ENCODE measurements around the gene PI4K2A.
"Not testable (repeated sequence)": the region's sequence is repeated elsewhere in the genome, so short reads cannot be mapped to it uniquely, and the experiment has no call there.

Gene PI4K2A

DNA sequence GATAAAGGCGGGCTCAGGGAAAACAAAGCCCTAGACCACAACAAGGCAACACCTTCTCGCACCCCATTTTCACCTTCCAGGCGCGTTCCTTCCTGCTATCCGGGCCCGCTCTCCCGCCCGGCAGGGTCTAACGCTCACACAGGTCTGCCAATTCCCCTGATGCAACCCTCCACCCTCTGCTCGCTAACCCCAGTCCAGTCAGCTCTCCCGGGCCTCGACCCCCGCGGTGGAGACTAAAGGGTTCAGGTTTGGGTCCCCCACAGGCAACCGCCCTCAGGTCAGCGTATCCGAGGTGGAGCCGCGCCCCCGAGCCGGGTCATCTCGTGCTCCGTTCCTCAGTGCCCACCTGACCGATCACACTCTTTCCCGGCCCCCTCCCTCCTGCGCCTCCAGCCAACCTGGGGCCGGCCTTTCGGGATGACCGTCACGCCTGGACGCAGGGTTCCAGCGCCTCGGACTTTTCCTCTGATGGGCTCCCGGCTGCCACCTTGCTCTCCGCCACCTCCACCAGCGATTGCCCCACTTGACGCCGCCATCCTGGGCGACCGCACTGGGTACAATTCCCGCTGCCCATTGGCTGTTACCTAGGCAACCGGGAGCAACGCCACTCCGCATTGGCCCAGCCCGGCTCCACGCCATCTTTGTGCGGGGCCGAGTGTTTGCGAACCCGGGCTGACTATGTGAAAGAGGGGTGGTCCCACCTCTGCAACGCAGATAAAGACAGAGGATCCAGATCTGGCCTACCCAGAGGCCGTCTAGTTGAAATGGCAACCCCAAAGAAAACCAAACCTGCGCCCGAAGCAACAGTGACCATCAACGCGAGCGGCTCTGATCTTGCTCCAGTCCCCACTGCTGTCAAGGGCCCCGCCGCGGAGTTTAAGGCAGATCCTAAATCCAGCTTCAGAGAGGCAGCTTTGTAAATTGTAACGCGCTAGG lies 7.3 kb upstream of the PI4K2A start, which contains the start of gene MORN4:
TSS of gene MORN4 (minus strand) at position 552 of the 936 bp plus-strand sequence. CDS start 13,847 bp downstream, outside the sequence.
- DNase-seq = peak; percentile 75

DNA sequence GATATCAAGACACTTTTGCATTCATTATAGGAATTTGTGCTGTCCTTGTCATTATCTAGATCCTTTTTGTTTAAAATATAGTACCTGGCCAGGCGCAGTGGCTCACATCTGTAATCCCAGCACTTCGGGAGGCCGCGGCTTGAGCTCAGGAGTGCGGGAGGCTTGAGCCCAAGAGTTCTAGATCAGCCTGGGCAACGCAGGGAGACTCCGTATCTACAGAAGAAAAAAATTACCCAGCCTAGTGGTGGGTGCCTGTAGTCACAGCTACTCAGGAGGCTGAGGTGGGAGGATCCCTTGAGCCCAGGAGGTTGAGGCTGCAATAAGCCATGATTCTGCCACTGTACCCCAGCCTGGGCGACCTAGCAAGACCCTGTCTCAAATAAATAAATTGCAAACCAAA lies 6.5 kb upstream of the PI4K2A start:
- DNase-seq = no peak

DNA sequence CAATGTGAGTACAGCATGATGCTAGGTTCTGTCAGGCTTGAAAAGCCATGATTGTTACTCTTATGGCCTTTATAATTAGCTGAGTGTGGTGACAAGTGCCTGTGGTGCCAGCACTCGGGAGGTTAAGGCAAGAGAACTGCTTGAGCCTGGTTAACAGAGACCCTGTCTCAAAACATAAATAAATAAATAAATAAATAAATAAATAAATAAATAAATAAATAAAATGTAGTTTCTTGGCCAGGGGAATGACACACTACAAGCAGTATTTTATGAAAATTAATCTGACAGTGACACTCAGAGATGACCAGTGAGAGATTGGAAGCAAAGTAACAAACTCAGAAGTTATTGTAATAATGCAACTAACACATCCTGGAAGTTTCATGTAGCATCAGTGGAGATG lies 4.9 kb upstream of the PI4K2A start:
- DNase-seq = no peak

DNA sequence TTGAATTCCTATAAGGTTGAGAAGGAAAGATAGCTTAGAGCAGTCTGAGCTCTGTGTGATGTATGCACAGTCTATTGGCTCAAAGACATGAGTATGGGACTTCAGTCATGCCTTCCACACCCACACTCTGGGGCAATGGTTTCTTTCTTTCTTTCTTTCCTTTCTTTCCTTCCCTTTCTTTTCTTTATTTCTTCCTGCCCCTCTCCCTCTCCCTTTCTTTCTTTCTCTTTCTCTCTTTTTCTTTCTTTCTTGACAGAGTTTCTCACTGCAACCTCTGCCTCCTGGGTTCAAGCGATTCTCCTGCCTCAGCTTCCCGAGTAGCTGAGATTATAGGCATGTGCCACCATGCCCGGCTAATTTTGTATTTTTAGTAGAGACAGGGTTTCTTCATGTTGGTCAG lies 1.4 kb upstream of the PI4K2A start:
- DNase-seq = not testable (repeated sequence)

DNA sequence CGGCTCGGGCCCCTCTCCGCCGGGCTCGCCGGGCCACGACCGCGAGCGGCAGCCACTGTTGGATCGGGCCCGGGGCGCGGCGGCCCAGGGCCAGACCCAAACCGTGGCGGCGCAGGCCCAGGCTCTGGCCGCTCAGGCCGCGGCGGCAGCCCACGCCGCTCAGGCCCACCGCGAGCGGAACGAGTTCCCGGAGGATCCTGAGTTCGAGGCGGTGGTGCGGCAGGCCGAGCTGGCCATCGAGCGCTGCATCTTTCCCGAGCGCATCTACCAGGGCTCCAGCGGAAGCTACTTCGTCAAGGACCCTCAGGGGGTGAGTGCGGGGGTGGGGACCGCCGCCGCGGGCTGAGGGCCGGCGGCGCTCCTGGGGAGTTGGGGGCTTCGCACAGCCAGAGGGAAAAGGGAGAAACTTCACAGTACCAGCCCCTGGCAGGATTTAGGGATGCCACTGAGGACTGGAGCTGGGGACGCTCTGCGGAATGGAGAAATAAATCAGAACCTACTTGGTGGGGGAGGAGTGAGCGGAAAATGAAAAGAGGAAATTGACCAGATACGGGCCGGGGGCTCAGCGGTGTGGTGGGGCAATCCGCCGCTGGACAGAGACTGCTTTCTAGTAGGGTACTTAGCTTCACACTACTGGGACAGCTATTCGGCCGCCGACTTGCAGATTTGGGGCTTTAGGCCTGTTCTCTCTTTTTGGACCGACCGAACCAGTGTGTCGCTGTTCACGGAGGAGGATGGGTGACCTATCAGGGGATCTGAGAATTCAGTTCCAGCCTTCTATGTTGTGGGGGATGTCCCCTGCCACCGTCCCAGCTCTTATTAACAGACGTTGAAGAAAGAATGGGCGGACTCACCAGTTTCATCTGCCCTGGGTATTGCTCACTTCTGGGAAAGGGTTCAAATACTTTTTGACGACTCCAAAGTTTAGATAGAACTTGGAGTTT lies 669 bp downstream of the PI4K2A start:
- DNase-seq = no peak

DNA sequence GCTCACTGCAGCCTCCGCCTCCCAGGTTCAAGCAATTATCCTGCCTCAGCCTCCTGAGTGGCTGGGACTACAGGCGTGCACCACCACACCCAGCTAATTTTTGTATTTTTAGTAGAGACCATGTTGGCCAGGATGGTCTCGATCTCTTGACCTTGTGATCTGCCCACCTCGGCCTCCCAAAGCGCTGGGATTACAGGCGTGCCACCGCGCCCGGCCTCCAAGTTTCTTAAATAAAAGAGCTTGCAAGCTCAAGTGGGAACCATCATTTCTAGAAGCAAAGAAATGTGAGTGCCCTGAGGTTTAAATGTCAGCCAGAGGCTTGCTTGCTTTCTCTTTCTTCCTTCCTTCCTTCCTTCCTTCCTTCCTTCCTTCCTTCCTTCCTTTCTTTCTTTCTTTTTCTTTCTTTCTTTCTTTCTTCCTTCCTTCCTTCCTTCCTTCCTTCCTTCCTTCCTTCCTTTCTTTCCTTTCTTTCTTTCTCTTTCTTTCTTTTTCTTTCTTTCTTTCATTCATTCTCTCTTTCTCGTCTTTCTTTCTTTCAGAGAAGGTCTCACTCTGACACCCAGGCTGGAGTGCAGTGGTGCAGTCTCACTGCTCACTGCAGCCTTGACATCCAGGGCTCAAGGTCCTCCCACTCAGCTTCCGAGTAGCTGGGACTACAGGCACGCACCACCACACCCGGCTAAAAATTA lies 2.1 kb downstream of the PI4K2A start:
- DNase-seq = not testable (repeated sequence)

DNA sequence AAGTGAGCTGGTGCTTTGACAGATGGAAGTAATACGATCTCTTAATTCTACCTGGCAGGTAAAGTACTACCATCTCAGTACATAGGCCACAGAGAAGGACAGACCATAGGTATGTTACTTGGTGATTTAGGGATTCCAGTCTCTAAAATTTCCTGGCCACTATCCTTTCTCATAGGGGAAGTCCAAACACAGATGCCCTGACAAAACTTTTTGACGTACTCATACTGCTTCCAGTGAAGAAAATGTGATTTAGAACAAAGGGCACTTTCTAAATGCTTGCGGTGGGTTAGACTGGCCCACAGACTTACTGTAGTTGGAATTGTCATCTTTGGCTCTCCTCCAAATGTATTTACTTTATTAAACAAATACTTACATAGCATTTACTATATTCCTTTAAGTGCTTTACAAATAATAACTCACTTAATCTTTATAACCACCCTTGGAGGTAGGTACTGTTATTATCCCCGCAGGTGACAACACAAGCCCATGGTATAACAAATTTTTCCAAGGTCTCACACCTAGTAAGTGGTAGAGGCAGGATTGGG lies 3.0 kb downstream of the PI4K2A start:
- DNase-seq = no peak

DNA sequence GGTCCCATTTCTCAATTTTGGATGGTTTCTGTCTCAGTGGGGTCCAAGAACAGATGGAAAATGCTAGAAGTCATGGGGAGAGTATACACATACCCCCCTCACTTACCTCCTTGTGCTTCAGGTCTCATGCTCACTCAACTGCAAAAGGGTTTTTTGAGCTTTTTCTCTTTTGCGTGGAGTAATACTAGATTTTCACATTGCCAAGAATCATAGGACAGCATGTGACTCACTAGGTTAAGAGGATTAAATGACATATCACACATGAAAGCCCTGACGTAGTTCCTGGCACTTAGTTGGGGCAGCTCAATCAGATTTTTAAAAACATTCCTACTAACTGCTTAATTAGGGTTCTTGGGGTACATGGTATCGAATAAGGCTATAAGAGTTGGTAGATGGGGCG lies 4.5 kb downstream of the PI4K2A start:
- DNase-seq = no peak

DNA sequence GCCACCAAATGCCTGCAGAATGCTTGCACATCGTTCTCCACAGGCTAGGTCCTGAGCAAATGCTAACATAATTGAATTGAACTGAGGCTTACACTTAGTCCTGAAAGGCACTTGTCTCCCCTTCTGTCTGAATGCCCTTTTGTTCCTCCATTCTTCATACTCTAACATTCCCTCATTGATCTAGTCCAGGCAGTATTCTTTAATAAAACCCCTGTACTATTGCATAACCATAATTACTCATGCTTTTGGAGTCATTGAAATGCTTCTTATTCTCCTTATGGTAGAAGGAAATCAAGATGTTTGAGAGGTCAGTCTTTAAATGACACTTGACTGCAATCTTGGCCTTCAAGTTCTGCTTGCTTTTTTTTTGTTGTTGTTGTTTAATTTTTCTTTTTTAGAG lies 7.1 kb downstream of the PI4K2A start:
- no peak for DNase-seq

DNA sequence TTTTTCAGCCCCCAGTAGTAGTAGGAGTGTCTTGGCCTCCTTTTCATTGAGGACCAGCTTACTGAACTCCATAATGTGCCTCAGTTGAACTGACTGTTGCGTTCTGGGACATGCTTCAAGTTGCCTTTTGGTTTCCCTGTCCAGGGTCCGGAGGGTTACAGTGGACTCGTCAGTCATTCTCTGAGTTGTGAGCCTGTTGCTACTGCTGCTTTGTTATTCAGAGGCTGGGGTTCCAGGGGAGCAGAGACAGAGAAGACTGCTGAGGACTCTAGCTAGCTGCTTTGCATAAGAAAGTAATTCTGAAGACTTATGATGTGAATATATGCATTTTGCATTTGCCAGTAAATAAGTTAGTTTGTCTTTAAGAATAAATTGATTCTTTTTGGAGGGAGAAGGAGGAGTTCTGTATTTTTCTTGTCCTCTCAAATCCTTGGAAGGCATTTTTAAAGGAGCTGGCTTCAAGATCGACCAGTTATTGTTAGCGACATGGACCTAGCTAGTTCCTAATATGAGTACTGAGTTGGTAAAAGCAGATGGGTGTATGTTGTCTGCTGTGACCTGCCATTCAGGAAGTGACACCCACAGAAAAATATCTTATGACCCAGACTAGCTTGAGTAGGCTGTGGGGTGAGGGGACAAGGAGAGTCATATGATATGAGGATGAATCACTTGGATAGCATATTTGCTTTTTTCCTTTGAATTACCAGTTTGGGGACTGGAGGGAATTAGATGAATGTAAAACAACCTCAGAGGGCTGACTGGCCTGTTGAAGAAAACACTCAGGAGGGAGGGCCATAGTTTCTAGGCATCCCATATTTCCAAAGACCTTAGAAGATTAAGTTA lies 8.3 kb downstream of the PI4K2A start:
- no peak for DNase-seq

DNA sequence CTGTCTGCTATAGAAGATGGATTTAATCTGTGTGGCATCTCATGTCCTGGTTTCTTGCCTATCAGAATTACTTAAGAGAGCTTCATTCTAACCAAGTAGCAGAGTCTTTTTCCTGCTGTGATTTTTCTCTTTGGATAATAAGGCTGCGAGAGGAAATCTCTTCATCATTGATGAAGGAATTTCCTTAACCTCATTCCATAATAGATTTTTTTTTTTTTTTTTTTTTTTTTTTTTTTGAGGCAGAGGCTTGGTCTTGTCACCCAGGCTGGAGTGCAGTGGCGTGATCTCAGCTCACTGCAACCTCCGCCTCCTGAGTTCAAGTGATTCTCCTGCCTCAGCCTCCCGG lies 8.9 kb downstream of the PI4K2A start:
- DNase-seq = not testable (repeated sequence)

DNA sequence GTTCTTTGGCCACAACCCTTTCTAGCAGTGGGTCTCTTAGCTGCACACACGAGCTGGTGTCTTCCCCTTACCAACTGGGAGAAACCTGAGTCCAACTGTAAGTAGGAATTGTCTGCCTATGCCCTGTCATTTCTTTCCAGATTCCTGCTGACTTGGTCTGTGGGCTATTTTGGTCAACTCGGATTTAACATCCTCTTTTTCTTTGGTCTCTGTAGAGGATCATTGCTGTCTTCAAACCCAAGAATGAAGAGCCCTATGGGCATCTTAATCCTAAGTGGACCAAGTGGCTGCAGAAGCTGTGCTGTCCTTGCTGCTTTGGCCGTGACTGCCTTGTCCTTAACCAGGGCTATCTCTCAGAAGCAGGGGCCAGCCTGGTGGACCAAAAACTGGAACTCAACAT lies 10.3 kb downstream of the PI4K2A start:
- DNase-seq = no peak

DNA sequence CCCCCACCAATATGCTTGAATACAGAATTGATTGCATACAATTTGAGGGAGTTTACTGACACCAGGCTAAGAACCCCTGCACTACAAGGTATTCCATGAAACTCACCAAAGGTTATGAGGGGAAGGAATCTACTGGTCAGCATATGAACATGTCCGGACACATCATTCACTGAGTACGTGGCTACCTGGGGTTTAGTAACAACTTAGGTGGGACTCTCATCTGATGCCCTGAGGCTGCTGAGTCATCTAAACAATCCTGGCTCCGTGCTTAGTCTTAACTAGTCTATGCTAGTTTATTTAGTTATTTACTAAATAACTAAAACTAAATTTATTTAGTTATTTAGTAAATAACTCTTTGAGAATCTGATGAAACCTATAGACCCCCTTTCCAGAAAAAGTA lies 11.3 kb downstream of the PI4K2A start:
- no peak for DNase-seq

DNA sequence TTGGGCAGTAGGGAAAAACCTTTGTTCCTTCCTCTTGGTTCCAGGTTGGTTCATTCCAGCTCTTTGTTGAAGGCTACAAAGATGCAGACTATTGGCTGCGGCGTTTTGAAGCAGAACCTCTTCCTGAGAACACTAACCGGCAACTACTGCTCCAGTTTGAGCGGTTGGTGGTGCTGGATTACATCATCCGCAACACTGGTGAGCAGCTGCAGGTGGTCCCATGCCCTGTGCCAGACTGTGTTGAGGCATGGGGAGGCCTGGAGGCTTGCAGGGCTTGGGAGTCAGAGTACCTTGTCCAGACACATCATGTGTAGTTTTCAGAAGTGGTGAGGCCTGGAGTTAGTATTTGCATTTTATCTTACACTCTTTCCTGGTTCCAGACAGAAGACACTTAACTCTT lies 16.3 kb downstream of the PI4K2A start:
- DNase-seq = no peak

DNA sequence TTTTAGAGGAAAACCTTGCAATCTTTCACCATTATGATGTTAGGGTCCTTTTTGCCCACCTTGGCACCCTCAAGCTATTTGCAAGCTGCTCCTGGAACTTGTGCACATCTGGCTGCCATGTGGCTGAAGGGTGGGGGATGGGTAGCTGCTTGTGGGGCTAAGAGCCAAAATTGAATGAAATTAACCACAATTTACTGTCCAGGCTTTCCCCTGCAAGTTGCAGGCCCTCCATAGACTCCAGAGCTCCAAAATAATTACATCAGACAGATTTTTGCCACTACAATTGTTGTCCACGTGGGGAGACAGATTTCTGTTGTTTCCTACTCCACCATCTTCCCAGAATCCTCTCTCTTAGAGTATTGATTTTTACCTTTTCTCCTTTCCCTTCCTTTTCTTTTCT lies 19.1 kb downstream of the PI4K2A start:
- no peak for DNase-seq

DNA sequence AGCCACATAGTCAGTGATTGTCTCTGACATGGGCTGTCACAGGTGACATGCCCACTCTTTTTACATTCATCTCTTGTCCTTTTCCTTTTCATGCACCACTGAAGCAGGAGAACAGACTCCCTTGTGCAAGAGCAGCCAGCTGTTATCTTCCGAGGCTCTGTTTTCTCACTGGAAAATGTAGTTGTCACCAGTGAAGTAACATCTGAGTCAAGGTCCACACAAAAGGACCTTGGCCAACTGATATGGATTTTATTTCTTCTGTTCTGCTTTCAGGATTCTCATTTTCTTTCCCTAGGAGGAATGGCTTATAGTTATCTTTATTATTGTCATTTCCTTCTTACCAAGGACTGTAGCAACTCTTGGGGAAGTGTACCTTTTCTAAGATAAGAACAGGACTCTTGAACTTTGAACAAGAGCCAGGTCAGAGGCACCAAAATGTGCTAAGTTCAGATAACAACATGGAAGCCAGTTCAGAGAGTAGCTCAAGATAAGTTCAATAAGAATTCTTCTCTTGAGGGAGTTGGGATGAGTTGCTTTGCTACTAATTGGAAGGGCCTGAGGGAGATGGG lies 23.9 kb downstream of the PI4K2A start:
- no peak for DNase-seq

DNA sequence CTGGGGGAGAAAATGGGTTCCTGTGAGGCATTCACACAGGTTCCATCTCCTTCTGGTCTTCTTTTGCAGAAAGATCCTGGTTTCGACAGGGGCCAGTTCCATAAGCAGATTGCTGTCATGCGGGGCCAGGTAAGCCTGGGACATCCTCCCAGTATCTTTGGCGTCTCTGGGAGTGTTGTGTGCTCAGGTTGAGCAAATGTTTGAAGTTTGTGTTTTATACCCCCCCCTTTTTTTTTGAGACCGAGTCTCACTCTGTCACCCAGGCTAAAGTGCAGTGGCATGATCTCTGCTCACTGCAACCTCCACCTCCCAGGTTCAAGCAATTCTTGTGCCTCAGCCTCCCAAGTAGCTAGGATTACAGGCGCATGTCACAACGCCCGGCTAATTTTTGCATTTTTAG lies 26.5 kb downstream of the PI4K2A start:
- DNase-seq = no peak

DNA sequence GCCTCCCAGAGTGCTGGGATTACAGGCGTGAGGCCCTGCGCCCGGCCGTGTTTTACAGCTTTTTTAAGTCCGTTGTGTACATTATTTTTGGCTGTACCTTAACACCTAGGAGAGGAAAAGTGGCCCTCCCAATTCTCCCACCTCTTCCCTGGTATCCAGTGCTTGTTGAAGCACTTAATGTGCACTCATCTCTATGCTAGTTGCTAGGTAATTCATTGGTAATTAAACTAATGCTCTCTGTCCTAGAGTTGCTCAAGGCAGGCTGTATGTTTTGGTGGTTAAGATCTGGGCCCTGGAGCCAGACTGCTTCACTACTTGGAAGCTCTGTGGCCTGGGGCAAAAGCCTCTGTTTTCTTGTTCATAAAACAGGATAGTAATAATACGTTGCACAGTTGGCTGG lies 27.0 kb downstream of the PI4K2A start:
- no peak for DNase-seq

DNA sequence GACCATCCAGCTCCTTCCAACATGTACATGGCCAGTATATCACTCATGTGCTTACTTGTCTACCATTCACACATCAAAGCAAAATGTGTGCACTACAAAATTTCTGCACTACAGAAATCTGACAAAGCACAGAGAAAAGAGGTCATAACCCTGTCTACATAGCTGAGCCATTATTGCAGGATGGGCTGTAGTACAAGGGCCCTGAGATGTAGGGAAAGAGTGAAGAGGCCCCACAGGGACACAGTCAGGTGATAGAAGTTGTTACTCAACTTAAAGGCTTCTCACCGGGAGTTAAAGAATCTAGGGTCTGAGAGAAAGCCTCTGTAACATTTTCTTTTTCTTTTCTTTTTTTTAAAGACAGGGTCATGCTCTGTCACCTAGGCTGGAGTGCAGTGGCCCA lies 29.1 kb downstream of the PI4K2A start:
- no peak for DNase-seq

DNA sequence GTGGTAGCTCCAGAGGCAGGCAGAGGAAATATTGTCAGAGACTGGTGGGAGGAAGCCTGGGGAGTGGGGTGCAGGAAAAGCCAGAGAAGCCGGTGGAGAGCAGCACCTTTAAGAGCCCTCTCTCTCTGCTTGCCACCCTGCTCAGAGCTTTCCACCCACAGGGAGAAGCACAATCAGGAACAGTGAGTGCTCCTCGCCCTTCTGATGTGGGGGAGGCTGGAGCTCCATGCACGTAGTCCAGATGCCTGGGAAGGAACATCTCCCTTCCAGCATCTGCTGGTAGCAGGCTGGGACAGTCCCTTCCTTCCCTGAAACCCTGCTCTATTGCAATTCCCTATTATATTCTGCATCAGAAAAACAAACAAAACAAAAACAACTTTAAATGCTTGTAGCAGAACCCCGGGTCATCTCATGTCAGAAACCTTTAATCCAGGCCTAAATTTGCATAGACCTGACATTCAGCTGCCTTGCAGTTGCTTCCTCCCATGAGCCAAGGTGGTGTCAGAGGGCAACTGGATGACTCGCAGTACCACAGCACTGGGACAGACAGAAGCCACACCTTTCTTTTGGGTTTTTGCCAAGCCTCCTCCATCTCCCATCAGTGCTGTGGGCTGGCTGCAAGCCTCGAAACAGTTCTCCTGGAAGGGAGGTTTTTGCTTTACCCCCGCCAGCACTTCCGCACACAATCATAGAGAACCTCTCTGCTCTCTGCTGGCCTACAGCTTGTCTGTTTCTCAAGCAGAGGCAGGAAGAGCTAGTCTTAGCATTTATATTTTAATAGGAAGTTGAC lies 33.5 kb downstream of the PI4K2A start:
- DNase-seq = no peak

DNA sequence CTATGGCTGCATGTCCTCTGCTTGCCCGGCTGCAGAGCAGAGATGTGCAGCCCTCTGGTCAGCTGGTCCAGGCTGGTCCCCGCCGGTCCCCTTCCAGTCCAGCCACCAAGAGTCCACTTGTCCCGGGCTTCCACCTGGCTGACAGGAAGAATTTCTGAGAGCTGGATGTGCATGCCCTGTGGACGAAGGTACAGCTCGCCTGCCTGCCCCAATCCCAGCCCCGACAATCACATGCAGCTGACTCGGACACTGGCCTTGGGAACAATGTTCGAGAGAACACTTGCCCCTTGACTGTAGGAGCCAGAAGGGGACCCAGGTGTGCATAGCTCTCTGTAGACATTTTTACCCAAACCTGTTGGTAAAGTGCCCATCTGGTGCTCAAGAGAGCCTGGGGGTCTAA lies 34.8 kb downstream of the PI4K2A start:
- no peak for DNase-seq

Data from activated T-cell treated with anti-CD3 and anti-CD28 coated beads for 4 hours (primary cell).